Measurements from ENCODE around the gene PRKAG2. TPM values are rescaled to one million over a fixed set of nuclear protein-coding genes. Genes with fewer than 3 reads are reported as not detected.
A peak's percentile ranks its signal among the peaks of the same experiment; 100 is the strongest.

Gene PRKAG2
- polyA plus RNA-seq, 3 donors: 29.2 to 59.8 (median 30.9) TPM

GRCh38 chr7:151709141-151710038 lies 167.5 kb downstream of the PRKAG2 start:
- no peaks in the 10 kb centered on the region for H3K9me3 ChIP-seq (replicated peaks in 1 of 2; ENCODE audit: control insufficient read depth in 1 of 2, insufficient read depth in 1 of 2, low read length in 2 of 2)
- no peaks in the 10 kb centered on the region for H3K79me2 ChIP-seq (ENCODE audit: insufficient read depth, low read length)
- H3K4me3 ChIP-seq (replicated peaks in 1 of 3; ENCODE audit: low read depth in 2 of 3, low read length in 3 of 3): no peak overlapping the region
- 95% methylated on average over 14 of the region's 14 CpGs for WGBS (ENCODE audit: insufficient coverage)
- peaks cover 19 to 58% of the 10 kb centered on the region in 2 donors for H3K36me3 ChIP-seq (replicated peaks in 1 of 2; ENCODE audit: control insufficient read depth in 1 of 2, insufficient read depth in 2 of 2, low read length in 2 of 2)
- Mint-ChIP-seq H3K36me3 (peaks cover 47 to 53% of the 10 kb centered on the region in 2 donors), H3K4me1 (peaks cover 11% of the 10 kb centered on the region), H3K9me3 (no peaks in the 10 kb centered on the region), H3K4me3 (no peak overlapping the region), H3K27ac (no peak overlapping the region), H3K27me3 (ENCODE audit: low read depth in 3 of 3) (peaks cover 0 to 3% (median 0%) of the 10 kb centered on the region in 3 donors)
- no peak for DNase-seq
- H3K9ac ChIP-seq (ENCODE audit: insufficient read depth, low read length, poor library complexity, severe bottlenecking): no peak overlapping the region
- intact Hi-C loops (cut with micrococcal nuclease): no loop called here
- no peak overlapping the region for H2AFZ ChIP-seq (ENCODE audit: insufficient read depth, low read depth, low read length, poor library complexity, severe bottlenecking)
- H3K27me3 ChIP-seq (ENCODE audit: control insufficient read depth in 2 of 2, insufficient read depth in 2 of 2, low read length in 2 of 2): no peaks in the 10 kb centered on the region
- no peak for TF ChIP-seq CTCF (IDR thresholded peaks at IDR 0.05)
- H3K4me2 ChIP-seq (replicated peaks; ENCODE audit: extremely low read depth, low read length, poor library complexity, severe bottlenecking): no peak overlapping the region
- H3K27ac ChIP-seq (ENCODE audit: low read depth in 1 of 2, low read length in 2 of 2): peak overlapping the region in 1 of 2 donors; percentile 16
- H4K20me1 ChIP-seq (ENCODE audit: insufficient read depth, low read length): peaks cover 100% of the 10 kb centered on the region
- H3K4me1 ChIP-seq (ENCODE audit: control insufficient read depth in 1 of 2, insufficient read depth in 2 of 2, low read length in 2 of 2): no peaks in the 10 kb centered on the region

GRCh38 chr7:151708610-151709009 lies 168.3 kb downstream of the PRKAG2 start:
- Histone ChIP-seq H3K79me2 (ENCODE audit: insufficient read depth, low read length) (no peaks in the 10 kb centered on the region), H3K4me1 (ENCODE audit: control insufficient read depth in 1 of 2, insufficient read depth in 2 of 2, low read length in 2 of 2) (no peaks in the 10 kb centered on the region), H3K9me3 (replicated peaks in 1 of 2; ENCODE audit: control insufficient read depth in 1 of 2, insufficient read depth in 1 of 2, low read length in 2 of 2) (no peaks in the 10 kb centered on the region), H3K27me3 (ENCODE audit: control insufficient read depth in 2 of 2, insufficient read depth in 2 of 2, low read length in 2 of 2) (no peaks in the 10 kb centered on the region), H4K20me1 (ENCODE audit: insufficient read depth, low read length) (peaks cover 100% of the 10 kb centered on the region), H3K36me3 (replicated peaks in 1 of 2; ENCODE audit: control insufficient read depth in 1 of 2, insufficient read depth in 2 of 2, low read length in 2 of 2) (peaks cover 16 to 52% of the 10 kb centered on the region in 2 donors), H3K4me2 (replicated peaks; ENCODE audit: extremely low read depth, low read length, poor library complexity, severe bottlenecking) (no peak overlapping the region), H2AFZ (ENCODE audit: insufficient read depth, low read depth, low read length, poor library complexity, severe bottlenecking) (no peak overlapping the region), H3K27ac (ENCODE audit: low read depth in 1 of 2, low read length in 2 of 2) (no peak overlapping the region), H3K4me3 (replicated peaks in 1 of 3; ENCODE audit: low read depth in 2 of 3, low read length in 3 of 3) (no peak overlapping the region), H3K9ac (ENCODE audit: insufficient read depth, low read length, poor library complexity, severe bottlenecking) (no peak overlapping the region)
- TF ChIP-seq CTCF (IDR thresholded peaks at IDR 0.05): no peak
- Mint-ChIP-seq H3K27ac (peak overlapping the region in 3 of 7 donors; percentile 40 to 53 (median 46)), H3K27me3 (ENCODE audit: low read depth in 3 of 3) (peaks cover 0 to 3% (median 0%) of the 10 kb centered on the region in 3 donors), H3K4me1 (peaks cover 11% of the 10 kb centered on the region), H3K9me3 (no peaks in the 10 kb centered on the region), H3K36me3 (peaks cover 43 to 48% of the 10 kb centered on the region in 2 donors), H3K4me3 (no peak overlapping the region)
- DNase-seq: no peak
- WGBS (ENCODE audit: insufficient coverage): 93% methylated on average over 5 of the region's 8 CpGs
- intact Hi-C loops (cut with micrococcal nuclease): no loop called here
